OCI-LY7 (cell line): ENCODE results near the gene GABRA1. TPM values are rescaled to one million over a fixed set of nuclear protein-coding genes. Genes with fewer than 3 reads are reported as not detected.

Experiments used
- BruUV-seq: library from RNA; stranded (reverse); fragments of 400-500 nt; replicated peaks from 2 replicates; lab custom pipeline; 2021; lab: Mats Ljungman, UMichigan
- CTCF ChIA-PET: fragments of 300-600 bp; sonication (Branson Sonifier 250); formaldehyde crosslinking; loops from one replicate; lab custom pipeline; 2022; ENCODE audit warnings: antibody characterized with exemption; ENCODE audit not compliant: unreplicated experiment; lab: Charles Lee
- POLR2A ChIA-PET: fragments of 300-600 bp; sonication (Branson Sonifier 250); formaldehyde crosslinking; loops from one replicate; lab custom pipeline; 2022; ENCODE audit warnings: antibody characterized with exemption; lab: Charles Lee
- DNase-seq: peaks from one replicate; pipeline ENCODE4 v3.0.0-alpha.2; 2015; ENCODE audit warnings: low spot score
- H2AFZ ChIP-seq: fragments of 200-600 bp; sonication (generic), shearing (Covaris generic); 2 replicates; pipeline ENCODE4 v1.6.1; 2014; ENCODE audit warnings: mild to moderate bottlenecking, antibody characterized with exemption, low read length, moderate library complexity
- H3K27ac ChIP-seq: fragments of 200-600 bp; sonication (generic); 2 replicates; pipeline ENCODE4 v1.5.1; 2014; ENCODE audit warnings: mixed run types, low read depth, mild to moderate bottlenecking, moderate library complexity, low read length, inconsistent platforms; ENCODE audit not compliant: poor library complexity, severe bottlenecking
- H3K36me3 ChIP-seq: fragments of 200-600 bp; sonication (generic); 2 replicates; pipeline ENCODE4 v1.6.1; 2014; ENCODE audit warnings: mild to moderate bottlenecking, antibody characterized with exemption, low read length, moderate library complexity, mixed read lengths; ENCODE audit not compliant: insufficient read depth
- H3K4me1 ChIP-seq: fragments of 200-600 bp; sonication (generic); 2 replicates; pipeline ENCODE4 v1.5.1; 2014; ENCODE audit warnings: mild to moderate bottlenecking, low read length; ENCODE audit not compliant: insufficient read depth, poor library complexity, severe bottlenecking
- H3K4me2 ChIP-seq: fragments of 200-600 bp; sonication (generic); 2 replicates; pipeline ENCODE4 v1.6.1; 2014; ENCODE audit warnings: mild to moderate bottlenecking, low read length
- H3K4me3 ChIP-seq: fragments of 200-600 bp; sonication (generic); 2 replicates; pipeline ENCODE4 v1.5.1; 2014; ENCODE audit warnings: mild to moderate bottlenecking, low read depth, low read length; ENCODE audit not compliant: poor library complexity, severe bottlenecking
- H3K79me2 ChIP-seq: fragments of 200-600 bp; sonication (generic); 2 replicates; pipeline ENCODE4 v1.6.1; 2016; ENCODE audit warnings: low read depth, mild to moderate bottlenecking, low read length, moderate library complexity, mixed read lengths; ENCODE audit not compliant: insufficient read depth
- H3K9me2 ChIP-seq: fragments of 200-600 bp; sonication (generic); 2 replicates; pipeline ENCODE4 v1.6.1; 2016; ENCODE audit warnings: mild to moderate bottlenecking, low read length, mixed read lengths; ENCODE audit not compliant: insufficient read depth
- H3K9me3 ChIP-seq: fragments of 200-600 bp; sonication (generic); 2 replicates; pipeline ENCODE4 v1.6.1; 2014; ENCODE audit warnings: mild to moderate bottlenecking, mixed run types, low read length, mixed read lengths
- H4K20me1 ChIP-seq: fragments of 200-600 bp; sonication (generic); 2 replicates; pipeline ENCODE4 v1.6.1; 2014; ENCODE audit warnings: mild to moderate bottlenecking, antibody characterized with exemption, low read length, moderate library complexity, mixed read lengths; ENCODE audit not compliant: insufficient read depth
- EZH2phosphoT487 ChIP-seq: fragments of 200-600 bp; sonication (generic); IDR thresholded peaks from 2 replicates; pipeline ENCODE4 v1.6.1; 2018; ENCODE audit warnings: low read depth, borderline replicate concordance, mild to moderate bottlenecking, mixed run types, antibody characterized with exemption, low read length, moderate library complexity, mixed read lengths
- intact Hi-C: fragments of 100-400 bp; cut with micrococcal nuclease; formaldehyde crosslinking; loops from one replicate; pipeline ENCODE4 v1.10.0; 2022; ENCODE audit not compliant: unreplicated experiment
- total RNA-seq, 2 experiments: library from RNA; depleted of rRNA in 1 of 2; stranded (reverse); fragments of >200 nt in 1 of 2; shearing (Covaris generic) in 1 of 2; gene quantifications; 2 replicates each; pipeline ENCODE4 v1.2.3, GENCODE V29; 2014 to 2022
- TF ChIP-seq, protein P1 (sequence below): fragments of 200-600 bp; sonication (generic); conservative IDR thresholded peaks from 2 replicates; pipeline ENCODE4 v1.5.1; 2014; ENCODE audit warnings: mild to moderate bottlenecking, antibody characterized with exemption, low read length, moderate library complexity, mixed read lengths

GABRA1 gene
- total RNA-seq, 2 experiments from 2014 or later: not detected

DNA sequence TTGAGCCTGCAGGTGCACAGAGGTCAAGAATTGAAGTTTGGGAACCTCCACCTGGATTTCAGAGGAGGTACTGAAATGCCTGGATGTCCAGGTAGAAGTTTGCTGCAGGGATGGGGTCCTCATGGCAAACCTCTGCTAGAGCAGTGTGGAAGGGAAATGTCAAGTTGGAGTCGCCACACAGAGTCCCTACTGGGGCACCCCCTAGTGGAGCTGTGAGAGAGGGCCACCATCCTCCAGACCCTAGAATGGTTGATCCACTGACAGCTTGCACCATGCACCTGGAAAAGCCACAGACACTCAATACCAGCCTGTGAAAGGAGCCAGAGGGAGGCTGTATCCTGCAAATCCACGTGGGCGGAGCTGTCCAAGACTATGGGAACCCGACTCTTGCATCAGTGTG lies 78.0 kb downstream of the GABRA1 start:
- Histone ChIP-seq H3K4me3 (no peak overlapping the region), H3K4me1 (no peaks in the 10 kb centered on the region), H3K9me2 (no peaks in the 10 kb centered on the region), H2AFZ (no peak overlapping the region), H3K4me2 (no peak overlapping the region), H3K9me3 (no peaks in the 10 kb centered on the region), H3K36me3 (no peaks in the 10 kb centered on the region), H4K20me1 (no peaks in the 10 kb centered on the region), H3K79me2 (no peaks in the 10 kb centered on the region), H3K27ac (no peak overlapping the region)
- intact Hi-C loops: no loop called here
- ChIA-PET CTCF (no interaction called here), POLR2A (interaction anchor here (0.9 kb wide), 1 partner anchor 31 kb away, joined by 3 read pairs; no protein-coding TSS in a partner anchor)
- DNase-seq: peak; percentile 0
- BruUV-seq: no TSS peak
- TF ChIP-seq EZH2phosphoT487: no peak
- TF ChIP-seq, protein P1, sequence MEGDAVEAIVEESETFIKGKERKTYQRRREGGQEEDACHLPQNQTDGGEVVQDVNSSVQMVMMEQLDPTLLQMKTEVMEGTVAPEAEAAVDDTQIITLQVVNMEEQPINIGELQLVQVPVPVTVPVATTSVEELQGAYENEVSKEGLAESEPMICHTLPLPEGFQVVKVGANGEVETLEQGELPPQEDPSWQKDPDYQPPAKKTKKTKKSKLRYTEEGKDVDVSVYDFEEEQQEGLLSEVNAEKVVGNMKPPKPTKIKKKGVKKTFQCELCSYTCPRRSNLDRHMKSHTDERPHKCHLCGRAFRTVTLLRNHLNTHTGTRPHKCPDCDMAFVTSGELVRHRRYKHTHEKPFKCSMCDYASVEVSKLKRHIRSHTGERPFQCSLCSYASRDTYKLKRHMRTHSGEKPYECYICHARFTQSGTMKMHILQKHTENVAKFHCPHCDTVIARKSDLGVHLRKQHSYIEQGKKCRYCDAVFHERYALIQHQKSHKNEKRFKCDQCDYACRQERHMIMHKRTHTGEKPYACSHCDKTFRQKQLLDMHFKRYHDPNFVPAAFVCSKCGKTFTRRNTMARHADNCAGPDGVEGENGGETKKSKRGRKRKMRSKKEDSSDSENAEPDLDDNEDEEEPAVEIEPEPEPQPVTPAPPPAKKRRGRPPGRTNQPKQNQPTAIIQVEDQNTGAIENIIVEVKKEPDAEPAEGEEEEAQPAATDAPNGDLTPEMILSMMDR: peak; percentile 45; the same call in 1 of the 2 replicates

DNA sequence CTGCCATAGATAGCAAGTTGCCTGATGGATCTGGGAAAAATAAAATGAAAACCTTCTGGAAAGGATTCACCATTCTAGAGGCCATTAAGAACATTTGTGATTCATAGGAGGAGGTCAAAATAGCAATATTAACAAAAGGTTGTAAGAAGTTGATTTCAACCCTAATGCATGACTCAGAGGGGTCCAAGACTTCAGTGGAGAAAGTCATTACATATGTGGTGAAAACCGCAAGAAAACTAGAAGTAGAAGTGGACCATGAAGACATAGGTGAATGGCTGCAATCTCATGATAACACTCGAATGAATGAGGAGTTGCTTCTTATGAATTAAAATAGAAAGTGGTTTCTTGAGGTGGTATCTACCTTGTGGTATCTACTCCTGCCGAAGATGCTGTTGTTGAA lies 86.6 kb downstream of the GABRA1 start:
- CTCF ChIA-PET: no interaction called here
- Histone ChIP-seq H4K20me1 (no peaks in the 10 kb centered on the region), H2AFZ (no peak overlapping the region), H3K27ac (no peak overlapping the region), H3K79me2 (no peaks in the 10 kb centered on the region), H3K4me1 (no peaks in the 10 kb centered on the region), H3K36me3 (no peaks in the 10 kb centered on the region), H3K4me3 (no peak overlapping the region), H3K9me2 (no peaks in the 10 kb centered on the region), H3K4me2 (no peak overlapping the region), H3K9me3 (no peaks in the 10 kb centered on the region)
- no peak for DNase-seq
- POLR2A ChIA-PET: no interaction called here
- intact Hi-C loops: no loop called here
- TF ChIP-seq, protein P1: no peak
- no peak for TF ChIP-seq EZH2phosphoT487
- no TSS peak for BruUV-seq

DNA sequence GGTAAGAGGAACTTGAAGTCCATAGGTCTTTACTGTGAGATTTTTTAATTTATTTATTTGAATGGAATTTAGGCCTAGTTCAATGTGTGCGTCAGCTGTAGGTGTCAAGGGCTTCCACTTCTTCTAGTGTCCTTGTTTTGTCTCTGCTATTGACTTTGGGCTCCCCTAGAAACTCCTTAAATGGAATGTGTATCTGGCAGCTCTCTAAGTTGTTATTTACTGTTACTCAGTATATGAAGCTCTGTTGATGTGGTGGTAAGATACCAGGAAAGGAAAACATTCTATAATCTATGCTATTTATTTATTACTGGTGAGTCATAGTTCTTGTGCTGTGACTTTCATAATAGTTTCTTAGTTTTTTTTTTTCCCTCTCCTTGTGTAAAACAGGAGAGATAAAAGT lies 97.1 kb downstream of the GABRA1 start:
- CTCF ChIA-PET: no interaction called here
- Histone ChIP-seq H3K9me2 (no peaks in the 10 kb centered on the region), H3K4me1 (no peaks in the 10 kb centered on the region), H2AFZ (no peak overlapping the region), H3K27ac (no peak overlapping the region), H4K20me1 (no peaks in the 10 kb centered on the region), H3K4me2 (no peak overlapping the region), H3K9me3 (no peaks in the 10 kb centered on the region), H3K36me3 (no peaks in the 10 kb centered on the region), H3K4me3 (no peak overlapping the region), H3K79me2 (no peaks in the 10 kb centered on the region)
- intact Hi-C loops: no loop called here
- TF ChIP-seq, protein P1: no peak
- TF ChIP-seq EZH2phosphoT487: no peak
- POLR2A ChIA-PET: no interaction called here
- BruUV-seq: no TSS peak
- no peak for DNase-seq
